Suprapubic skin (tissue), 4 donors: ENCODE results near the gene CDK8. TPM values are rescaled to one million over a fixed set of nuclear protein-coding genes. Genes with fewer than 3 reads are reported as not detected.

Experiments used
- DNase-seq, 2 donors: peaks; one replicate each; pipeline ENCODE4 v3.0.0-alpha.2; 2019; ENCODE audit warnings: low spot score in 2 of 2
- H3K27ac ChIP-seq: fragments of 200-600 bp; sonication (generic); one replicate; pipeline ENCODE4 v1.5.1; 2019
- H3K27me3 ChIP-seq: fragments of 200-600 bp; sonication (generic); one replicate; pipeline ENCODE4 v1.5.1; 2019
- H3K36me3 ChIP-seq: fragments of 200-600 bp; sonication (generic); one replicate; pipeline ENCODE4 v1.5.1; 2019
- H3K4me1 ChIP-seq: fragments of 200-600 bp; sonication (generic); one replicate; pipeline ENCODE4 v1.5.1; 2019
- H3K4me3 ChIP-seq: fragments of 200-600 bp; sonication (generic); one replicate; pipeline ENCODE4 v1.5.1; 2019; ENCODE audit warnings: mild to moderate bottlenecking
- H3K9me3 ChIP-seq: fragments of 200-600 bp; sonication (generic); one replicate; pipeline ENCODE4 v1.5.1; 2019
- CTCF ChIP-seq, 2 donors: fragments of 200-600 bp in 1 of 2; fragments of 450-650 bp in 1 of 2; sonication (generic) in 1 of 2; IDR thresholded peaks; one replicate each; pipeline ENCODE4 v1.5.1; 2016 to 2019; ENCODE audit warnings: antibody characterized with exemption in 2 of 2, mild to moderate bottlenecking in 1 of 2, moderate library complexity in 1 of 2
- EP300 ChIP-seq: sonication (generic); formaldehyde crosslinking; IDR thresholded peaks from one replicate; pipeline ENCODE4 v1.6.1; 2017; ENCODE audit warnings: antibody characterized with exemption
- POLR2A ChIP-seq, 2 donors: fragments of 450-650 bp; IDR thresholded peaks; one replicate each; pipeline ENCODE4 v1.6.1; 2017; ENCODE audit warnings: antibody characterized with exemption in 2 of 2, mild to moderate bottlenecking in 2 of 2, moderate library complexity in 2 of 2
- POLR2AphosphoS5 ChIP-seq, 3 donors: sonication (generic); formaldehyde crosslinking; IDR thresholded peaks; one replicate each; pipeline ENCODE4 v1.6.1; 2017; ENCODE audit warnings: antibody characterized with exemption in 3 of 3
- WGBS: methylation state at CpG from one replicate; pipeline ENCODE4 v1.1.5; 2018; 5-methylcytosine and 5-hydroxymethylcytosine counted together
- total RNA-seq, 4 donors: library from RNA; depleted of rRNA; stranded (reverse); fragments of >200 nt; gene quantifications; one replicate each; pipeline ENCODE4 v1.1.0, GENCODE V29; 2016

The CDK8 gene
- total RNA-seq, 4 donors from 2014 or later: 9.8 to 13.3 (median 12.5) TPM

GRCh38 chr13:26372747-26373146, 118.8 kb downstream of the CDK8 start:
- Histone ChIP-seq H3K27me3 (no peaks in the 10 kb centered on the region), H3K36me3 (no peaks in the 10 kb centered on the region), H3K4me3 (no peak overlapping the region), H3K9me3 (no peaks in the 10 kb centered on the region), H3K27ac (no peak overlapping the region), H3K4me1 (no peaks in the 10 kb centered on the region)
- TF ChIP-seq CTCF (IDR thresholded peaks at IDR 0.05): no peak
- TF ChIP-seq EP300: no peak
- TF ChIP-seq POLR2AphosphoS5 (IDR thresholded peaks at IDR 0.05): no peak
- no peak for TF ChIP-seq POLR2A (IDR thresholded peaks at IDR 0.05)
- DNase-seq: no peak
- WGBS: 97% methylated on average over 2 of the region's 2 CpGs

GRCh38 chr13:26376430-26376829, 122.5 kb downstream of the CDK8 start:
- Histone ChIP-seq H3K4me1 (no peaks in the 10 kb centered on the region), H3K4me3 (no peak overlapping the region), H3K27ac (no peak overlapping the region), H3K9me3 (no peaks in the 10 kb centered on the region), H3K27me3 (no peaks in the 10 kb centered on the region), H3K36me3 (no peaks in the 10 kb centered on the region)
- DNase-seq: no peak
- TF ChIP-seq EP300 (no peak), POLR2AphosphoS5 (IDR thresholded peaks at IDR 0.05) (no peak), CTCF (IDR thresholded peaks at IDR 0.05) (no peak), POLR2A (IDR thresholded peaks at IDR 0.05) (no peak)

- H3K9me3 ChIP-seq: no peaks in the 10 kb centered on the region
- DNase-seq: no peak
These were observed 123.1 kb downstream of the CDK8 start for GRCh38 chr13:26377038-26377437.

GRCh38 chr13:26378116-26378515, 124.2 kb downstream of the CDK8 start:
- DNase-seq: no peak
- Histone ChIP-seq H3K36me3 (no peaks in the 10 kb centered on the region), H3K9me3 (no peaks in the 10 kb centered on the region), H3K4me3 (no peak overlapping the region), H3K4me1 (no peaks in the 10 kb centered on the region), H3K27me3 (no peaks in the 10 kb centered on the region), H3K27ac (no peak overlapping the region)
- TF ChIP-seq CTCF (IDR thresholded peaks at IDR 0.05) (no peak), POLR2AphosphoS5 (IDR thresholded peaks at IDR 0.05) (no peak), EP300 (no peak), POLR2A (IDR thresholded peaks at IDR 0.05) (no peak)
- 85% methylated on average over 3 of the region's 3 CpGs for WGBS

More at GRCh38 chr13:26377038-26377437, 123.1 kb downstream of the CDK8 start:
- TF ChIP-seq POLR2A (IDR thresholded peaks at IDR 0.05): no peak
- no peak for TF ChIP-seq POLR2AphosphoS5 (IDR thresholded peaks at IDR 0.05)
- peak in 1 of 2 donors; percentile 19 for TF ChIP-seq CTCF (IDR thresholded peaks at IDR 0.05)
- no peak overlapping the region for H3K27ac ChIP-seq
- H3K27me3 ChIP-seq: no peaks in the 10 kb centered on the region
- H3K4me1 ChIP-seq: no peaks in the 10 kb centered on the region
- no peaks in the 10 kb centered on the region for H3K36me3 ChIP-seq
- H3K4me3 ChIP-seq: no peak overlapping the region

- Histone ChIP-seq H3K27ac (no peak overlapping the region), H3K36me3 (no peaks in the 10 kb centered on the region), H3K27me3 (no peaks in the 10 kb centered on the region), H3K4me3 (no peak overlapping the region), H3K9me3 (no peaks in the 10 kb centered on the region), H3K4me1 (no peaks in the 10 kb centered on the region)
- 95% methylated on average over 5 of the region's 5 CpGs for WGBS
- no peak for TF ChIP-seq CTCF (IDR thresholded peaks at IDR 0.05)
- no peak for TF ChIP-seq EP300
- TF ChIP-seq POLR2AphosphoS5 (IDR thresholded peaks at IDR 0.05): no peak
- TF ChIP-seq POLR2A (IDR thresholded peaks at IDR 0.05): no peak
- no peak for DNase-seq
These were observed 125.9 kb downstream of the CDK8 start for GRCh38 chr13:26379831-26380230.
